AG04450 (cell line): ENCODE results near the gene PRMT6. TPM values are rescaled to one million over a fixed set of nuclear protein-coding genes. Genes with fewer than 3 reads are reported as not detected.
"Not testable (repeated sequence)": the region's sequence is repeated elsewhere in the genome, so short reads cannot be mapped to it uniquely, and the experiment has no call there.

Source experiments
- CTCF ChIA-PET: fragments of 300-600, 350-600 bp; formaldehyde crosslinking; extraction: SDS; loops from one replicate; lab custom pipeline; 2022; ENCODE audit warnings: antibody characterized with exemption, inconsistent platforms; lab: Charles Lee
- POLR2A ChIA-PET: fragments of 350-600 bp; formaldehyde crosslinking; extraction: SDS; loops from one replicate; lab custom pipeline; 2021; ENCODE audit warnings: antibody characterized with exemption, inconsistent platforms; lab: Yijun Ruan, JAX
- DNase-seq: peaks from one replicate; pipeline ENCODE4 v3.0.0-alpha.2; 2011; ENCODE audit warnings: low read depth, low spot score
- H3K27ac ChIP-seq: one replicate; pipeline ENCODE4 v1.5.1; 2012; ENCODE audit warnings: low read depth, low read length, control low read depth
- H3K27me3 ChIP-seq: one replicate; pipeline ENCODE4 v1.6.0; 2012; ENCODE audit warnings: low read length; ENCODE audit not compliant: control insufficient read depth, insufficient read depth
- H3K4me3 ChIP-seq: 2 replicates; pipeline ENCODE4 v1.5.1; 2011; ENCODE audit warnings: mild to moderate bottlenecking, low read depth, low read length, control low read depth
- H3K9me3 ChIP-seq: 2 replicates; pipeline ENCODE4 v1.5.1; 2012; ENCODE audit warnings: low read length; ENCODE audit not compliant: control insufficient read depth, insufficient read depth
- polyA plus RNA-seq: library from polyadenylated mRNA; depleted of rRNA; stranded (reverse); fragments of >200 nt; gene quantifications from 2 replicates; pipeline ENCODE4 v1.2.3, GENCODE V29; 2011
- TF ChIP-seq, protein P1 (sequence below): IDR thresholded peaks from 2 replicates; pipeline ENCODE4 v1.5.1; 2011; ENCODE audit warnings: low read depth, low read length, control low read depth, inconsistent platforms

PRMT6 gene
- polyA plus RNA-seq, 1 experiment = 14.9 TPM

DNA sequence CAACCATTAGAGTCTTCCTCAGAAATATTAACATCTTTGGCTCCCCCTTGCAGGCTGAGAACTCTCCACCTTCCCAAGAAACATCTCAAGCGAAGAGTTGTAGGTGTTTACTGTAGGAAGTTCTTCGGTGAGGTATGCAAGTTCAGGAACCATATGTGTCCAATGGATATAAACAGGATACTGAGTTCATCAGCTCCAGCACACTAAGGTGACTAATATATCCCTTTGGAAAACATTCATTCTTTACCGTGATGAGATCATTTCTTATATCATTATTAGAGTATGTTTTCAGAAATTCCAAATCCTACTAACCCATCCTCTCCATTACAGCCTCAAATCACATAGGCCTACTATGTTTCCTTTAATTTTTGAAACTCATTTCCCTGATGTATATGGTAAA is 37.3 kb upstream of the PRMT6 start:
- ChIA-PET POLR2A (no interaction called here), CTCF (no interaction called here)
- TF ChIP-seq, protein P1, sequence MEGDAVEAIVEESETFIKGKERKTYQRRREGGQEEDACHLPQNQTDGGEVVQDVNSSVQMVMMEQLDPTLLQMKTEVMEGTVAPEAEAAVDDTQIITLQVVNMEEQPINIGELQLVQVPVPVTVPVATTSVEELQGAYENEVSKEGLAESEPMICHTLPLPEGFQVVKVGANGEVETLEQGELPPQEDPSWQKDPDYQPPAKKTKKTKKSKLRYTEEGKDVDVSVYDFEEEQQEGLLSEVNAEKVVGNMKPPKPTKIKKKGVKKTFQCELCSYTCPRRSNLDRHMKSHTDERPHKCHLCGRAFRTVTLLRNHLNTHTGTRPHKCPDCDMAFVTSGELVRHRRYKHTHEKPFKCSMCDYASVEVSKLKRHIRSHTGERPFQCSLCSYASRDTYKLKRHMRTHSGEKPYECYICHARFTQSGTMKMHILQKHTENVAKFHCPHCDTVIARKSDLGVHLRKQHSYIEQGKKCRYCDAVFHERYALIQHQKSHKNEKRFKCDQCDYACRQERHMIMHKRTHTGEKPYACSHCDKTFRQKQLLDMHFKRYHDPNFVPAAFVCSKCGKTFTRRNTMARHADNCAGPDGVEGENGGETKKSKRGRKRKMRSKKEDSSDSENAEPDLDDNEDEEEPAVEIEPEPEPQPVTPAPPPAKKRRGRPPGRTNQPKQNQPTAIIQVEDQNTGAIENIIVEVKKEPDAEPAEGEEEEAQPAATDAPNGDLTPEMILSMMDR = no peak
- no peak overlapping the region for H3K27ac ChIP-seq
- no peak for DNase-seq
- no peaks in the 10 kb centered on the region for H3K27me3 ChIP-seq
- no peaks in the 10 kb centered on the region for H3K9me3 ChIP-seq
- H3K4me3 ChIP-seq = no peak overlapping the region

DNA sequence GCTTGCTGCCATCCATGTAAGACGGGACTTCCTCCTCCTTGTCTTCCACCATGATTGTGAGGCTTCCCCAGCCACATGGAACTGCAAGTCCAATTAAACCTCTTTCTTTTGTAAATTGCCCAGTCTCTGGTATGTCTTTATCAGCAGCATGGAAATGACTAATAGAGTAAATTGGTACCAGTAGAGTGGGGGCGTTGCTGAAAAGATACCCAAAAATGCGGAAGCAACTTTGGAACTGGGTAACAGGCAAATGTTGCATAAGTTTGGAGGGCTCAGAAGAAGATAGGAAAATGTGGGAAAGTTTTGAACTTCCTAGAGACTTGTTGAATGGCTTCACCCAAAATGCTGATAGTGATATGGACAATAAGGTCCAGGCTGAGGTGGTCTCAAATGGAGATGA is 17.6 kb upstream of the PRMT6 start:
- DNase-seq, CTCF ChIA-PET, H3K4me3 ChIP-seq: not testable (repeated sequence)

DNA sequence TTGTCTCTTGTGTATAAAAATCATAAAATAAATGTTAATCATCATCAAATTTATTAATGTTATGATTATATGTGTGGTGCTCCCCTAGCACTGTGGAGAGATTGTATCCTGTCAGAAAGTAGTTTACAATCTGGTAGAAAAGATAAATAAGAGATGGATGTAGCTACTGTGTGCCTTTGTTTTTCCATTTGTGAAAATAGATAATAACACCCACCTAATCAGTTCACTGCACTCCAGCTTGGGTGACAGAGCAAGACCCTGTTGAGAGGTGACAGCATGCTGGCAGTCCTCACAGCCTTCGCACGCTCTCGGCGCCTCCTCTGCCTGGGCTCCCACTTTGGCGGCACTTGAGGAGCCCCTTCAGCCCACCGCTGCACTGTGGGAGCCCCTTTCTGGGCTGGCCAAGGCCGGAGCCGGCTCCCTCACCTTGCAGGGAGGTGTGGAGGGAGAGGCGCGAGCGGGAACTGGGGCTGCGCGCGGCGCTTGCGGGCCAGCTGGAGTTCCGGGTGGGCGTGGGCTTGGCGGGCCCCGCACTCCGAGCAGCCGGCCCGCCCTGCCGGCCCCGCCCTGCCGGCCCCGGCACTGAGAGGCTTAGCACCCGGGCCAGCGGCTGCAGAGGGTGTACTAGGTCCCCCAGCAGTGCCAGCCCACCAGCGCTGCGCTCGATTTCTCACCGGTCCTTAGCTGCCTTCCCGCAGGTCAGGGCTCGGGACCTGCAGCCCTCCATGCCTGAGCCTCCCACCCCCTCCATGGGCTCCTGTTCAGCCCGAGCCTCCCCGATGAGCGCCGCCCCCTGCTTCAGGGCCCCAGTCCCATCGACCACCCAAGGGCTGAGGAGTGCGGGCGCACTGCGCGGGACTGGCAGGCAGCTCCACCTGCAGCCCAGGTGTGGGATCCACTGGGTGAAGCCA is 11.9 kb upstream of the PRMT6 start:
- H3K27me3 ChIP-seq, H3K4me3 ChIP-seq, POLR2A ChIA-PET, H3K9me3 ChIP-seq, DNase-seq, H3K27ac ChIP-seq: not testable (repeated sequence)
- CTCF ChIA-PET = interaction anchor here (0.6 to 1.0 kb wide), 2 partner anchors 12 to 147 kb away, joined by 3 read pairs; partner anchors contain the start of gene PRMT6

More for the DNA sequence above, 17.6 kb upstream of the PRMT6 start:
- POLR2A ChIA-PET, H3K27me3 ChIP-seq, H3K9me3 ChIP-seq, H3K27ac ChIP-seq: not testable (repeated sequence)

DNA sequence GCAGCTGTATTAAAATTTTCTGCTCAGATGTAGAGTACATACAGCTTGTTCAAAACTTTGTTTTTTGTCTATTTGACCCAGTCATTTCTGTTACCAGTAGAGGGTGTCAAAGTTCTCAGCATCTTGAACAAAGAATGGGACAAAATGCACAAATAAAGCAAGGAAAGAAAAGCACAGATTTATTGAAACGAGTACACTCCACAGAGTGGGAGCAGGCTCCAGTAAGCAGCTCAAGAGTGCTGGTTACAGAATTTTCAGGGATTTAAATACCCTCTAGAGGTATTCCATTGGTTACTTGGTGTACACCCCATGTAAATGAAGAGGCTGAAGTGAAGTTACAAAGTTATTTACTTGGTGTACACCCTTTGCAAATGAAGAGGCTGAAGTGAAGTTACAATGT is 8.9 kb upstream of the PRMT6 start:
- H3K27ac ChIP-seq = no peak overlapping the region
- no peaks in the 10 kb centered on the region for H3K27me3 ChIP-seq
- CTCF ChIA-PET = interaction anchor here (0.7 kb wide), 1 partner anchor 97 kb away, joined by 5 read pairs; no protein-coding TSS in a partner anchor
- TF ChIP-seq, protein P1 = no peak
- no peaks in the 10 kb centered on the region; the same call in 1 of the 2 replicates for H3K9me3 ChIP-seq
- no peak for DNase-seq
- no peak overlapping the region for H3K4me3 ChIP-seq
- POLR2A ChIA-PET = no interaction called here

DNA sequence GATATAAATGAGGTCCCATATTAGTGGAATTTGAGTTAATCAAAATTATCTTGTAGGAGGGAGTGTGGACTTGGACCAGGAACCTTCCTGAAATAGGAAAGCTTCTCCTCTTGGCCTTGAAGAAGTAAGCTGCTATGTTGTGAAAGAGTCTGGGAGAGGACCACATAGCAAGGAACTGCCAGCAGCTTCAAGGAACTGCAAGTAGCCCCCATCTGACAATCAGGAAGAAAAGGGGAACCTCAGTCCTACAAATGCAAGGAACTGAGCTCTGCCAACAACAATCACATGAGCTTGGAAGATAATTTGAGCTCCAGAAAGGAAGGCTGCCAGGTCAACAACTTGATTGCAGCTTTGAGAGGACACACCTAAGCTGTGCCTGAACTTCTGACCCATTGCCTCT is 8.2 kb upstream of the PRMT6 start:
- no peaks in the 10 kb centered on the region; the same call in 1 of the 2 replicates for H3K9me3 ChIP-seq
- TF ChIP-seq, protein P1 = no peak
- ChIA-PET CTCF (no interaction called here), POLR2A (no interaction called here)
- no peak for DNase-seq
- H3K4me3 ChIP-seq = no peak overlapping the region
- no peaks in the 10 kb centered on the region for H3K27me3 ChIP-seq
- H3K27ac ChIP-seq = no peak overlapping the region

DNA sequence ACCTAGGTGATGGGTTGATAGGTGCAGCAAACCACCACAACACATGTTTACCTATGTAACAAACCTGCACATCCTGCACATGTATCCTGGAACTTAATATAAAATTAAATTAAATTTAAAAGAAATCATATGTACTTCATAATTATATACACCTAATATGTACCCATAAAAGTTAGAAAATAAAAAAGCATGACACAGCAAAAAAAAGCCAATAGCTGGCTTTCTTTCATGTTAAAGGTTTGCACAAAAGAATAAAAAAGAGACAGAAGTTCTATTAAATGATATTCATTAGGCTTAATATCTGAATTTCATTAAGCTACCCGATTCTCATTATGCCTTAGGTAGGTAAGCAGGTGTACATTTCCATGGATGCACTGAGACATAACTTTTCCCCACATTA is 5.2 kb upstream of the PRMT6 start:
- Histone ChIP-seq H3K4me3 (no peak overlapping the region), H3K9me3 (peaks cover 3% of the 10 kb centered on the region; the same call in 1 of the 2 replicates), H3K27ac (no peak overlapping the region), H3K27me3 (no peaks in the 10 kb centered on the region)
- POLR2A ChIA-PET = no interaction called here
- no peak for DNase-seq
- CTCF ChIA-PET = no interaction called here
- TF ChIP-seq, protein P1 = no peak

DNA sequence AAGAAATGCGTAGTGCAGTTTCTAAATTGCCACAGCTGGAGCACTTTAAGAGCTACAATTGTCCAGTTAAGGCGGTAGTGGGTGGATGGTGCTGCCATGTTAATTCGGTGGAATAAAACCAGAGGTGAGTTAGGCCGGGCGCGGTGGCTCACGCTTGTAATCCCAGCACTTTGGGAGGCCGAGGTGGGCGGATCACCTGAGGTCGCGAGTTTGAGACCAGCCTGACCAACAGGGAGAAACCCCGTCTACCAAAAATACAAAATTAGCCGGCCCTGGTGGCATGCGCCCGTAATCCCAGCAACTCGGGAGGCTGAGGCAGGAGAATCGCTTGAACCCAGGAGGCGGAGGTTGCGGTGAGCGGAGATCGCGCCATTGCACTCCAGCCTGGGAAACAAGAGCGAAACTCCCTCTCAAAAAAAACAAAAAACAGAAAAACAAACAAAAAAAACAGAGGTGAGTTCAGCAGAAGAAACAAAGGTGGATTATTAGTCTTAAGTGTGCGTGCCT is 502 bp upstream of the PRMT6 start:
- peak overlapping the region; percentile 94 for H3K4me3 ChIP-seq
- not testable (repeated sequence) for H3K27ac ChIP-seq

More for the DNA sequence above, 502 bp upstream of the PRMT6 start:
- DNase-seq, H3K27me3 ChIP-seq, H3K9me3 ChIP-seq: not testable (repeated sequence)
- POLR2A ChIA-PET = interaction anchor here (0.6 to 0.8 kb wide), 2 partner anchors 23 to 84 kb away, joined by 3 read pairs; no protein-coding TSS in a partner anchor
- CTCF ChIA-PET = interaction anchor here (1.2 to 2.0 kb wide), 2 partner anchors 12 to 86 kb away, joined by 3 to 7 read pairs; no protein-coding TSS in a partner anchor
